Adipocyte (in vitro differentiated cells): ENCODE measurements around the gene KLK6.

Experiments used
- DNase-seq: peaks from one replicate; pipeline ENCODE4 v3.0.0-alpha.2; 2015; ENCODE audit warnings: low read depth
- H3K27me3 ChIP-seq: replicated peaks from 2 replicates; pipeline ENCODE4 v1.7.0; 2013; ENCODE audit warnings: mild to moderate bottlenecking, low read length, moderate library complexity; ENCODE audit not compliant: control insufficient read depth, insufficient read depth
- H3K36me3 ChIP-seq: 2 replicates; pipeline ENCODE4 v1.7.0; 2013; ENCODE audit warnings: low read length, mild to moderate bottlenecking, moderate library complexity; ENCODE audit not compliant: control insufficient read depth, insufficient read depth, severe bottlenecking
- H3K4me1 ChIP-seq: 2 replicates; pipeline ENCODE4 v1.7.0; 2013; ENCODE audit warnings: mild to moderate bottlenecking, low read length, moderate library complexity; ENCODE audit not compliant: control insufficient read depth, insufficient read depth
- H3K4me3 ChIP-seq: 2 replicates; pipeline ENCODE4 v1.7.0; 2013; ENCODE audit warnings: mild to moderate bottlenecking, low read length, moderate library complexity
- H3K9ac ChIP-seq: 2 replicates; pipeline ENCODE4 v1.7.0; 2013; ENCODE audit warnings: mild to moderate bottlenecking, low read length, moderate library complexity
- H3K9me3 ChIP-seq: 2 replicates; pipeline ENCODE4 v1.7.0; 2013; ENCODE audit warnings: mild to moderate bottlenecking, low read length, moderate library complexity; ENCODE audit not compliant: control insufficient read depth

Gene KLK6

DNA sequence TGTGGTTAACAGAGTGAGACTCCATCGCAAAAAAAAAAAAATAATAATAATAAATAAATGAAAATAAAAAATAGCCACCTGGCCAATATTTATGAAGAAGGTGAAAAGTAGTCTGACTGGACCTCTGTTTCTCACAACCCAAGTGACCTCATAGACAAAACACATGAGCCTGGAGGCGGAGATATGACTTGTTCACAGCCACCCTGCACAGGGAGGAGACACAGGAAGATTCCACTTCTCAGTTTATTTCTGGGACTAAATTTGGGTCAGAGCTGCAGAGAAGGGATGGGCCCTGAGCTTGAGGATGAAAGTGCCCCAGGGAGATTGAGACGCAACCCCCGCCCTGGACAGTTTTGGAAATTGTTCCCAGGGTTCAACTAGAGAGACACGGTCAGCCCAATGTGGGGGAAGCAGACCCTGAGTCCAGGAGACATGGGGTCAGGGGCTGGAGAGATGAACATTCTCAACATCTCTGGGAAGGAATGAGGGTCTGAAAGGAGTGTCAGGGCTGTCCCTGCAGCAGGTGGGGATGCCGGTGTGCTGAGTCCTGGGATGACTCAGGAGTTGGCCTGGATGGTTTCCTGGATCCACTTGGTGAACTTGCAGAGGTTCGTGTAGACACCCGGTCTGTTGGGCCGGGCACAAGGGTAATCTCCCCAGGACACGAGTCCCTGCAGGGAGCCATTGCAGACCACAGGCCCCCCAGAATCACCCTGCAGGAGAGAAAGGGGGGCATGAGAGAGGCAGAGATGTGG is 26.1 kb downstream of the KLK6 start:
- H3K9ac ChIP-seq, result no peak overlapping the region
- H3K36me3 ChIP-seq, result no peaks in the 10 kb centered on the region
- peaks cover 6% of the 10 kb centered on the region for H3K9me3 ChIP-seq
- no peaks in the 10 kb centered on the region for H3K4me1 ChIP-seq
- no peak overlapping the region for H3K4me3 ChIP-seq
- no peak for DNase-seq
- peaks cover 20% of the 10 kb centered on the region for H3K27me3 ChIP-seq

DNA sequence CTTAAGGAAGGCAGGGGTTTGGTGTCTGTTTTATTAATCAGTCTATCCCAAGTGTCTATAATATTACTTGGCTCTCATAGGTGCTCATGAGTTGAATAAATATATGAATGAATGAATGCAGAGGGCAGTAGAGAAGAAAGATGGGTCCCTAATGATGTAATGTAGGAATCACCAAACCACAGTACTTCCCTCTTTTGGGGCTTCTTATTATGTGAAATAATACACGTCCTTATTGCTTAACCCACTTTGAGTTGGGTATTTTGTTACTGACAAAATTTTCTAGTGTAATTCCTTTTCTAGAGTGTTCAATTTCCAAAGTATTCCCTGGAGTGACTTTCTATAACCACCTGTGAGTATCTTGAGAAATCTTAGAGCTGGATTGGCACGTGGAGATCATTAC is 29.8 kb downstream of the KLK6 start:
- H3K9me3 ChIP-seq, result peaks cover 6% of the 10 kb centered on the region
- no peak overlapping the region for H3K9ac ChIP-seq
- no peak for DNase-seq
- H3K27me3 ChIP-seq, result peaks cover 12% of the 10 kb centered on the region
- H3K4me3 ChIP-seq, result no peak overlapping the region
- H3K4me1 ChIP-seq, result no peaks in the 10 kb centered on the region
- H3K36me3 ChIP-seq, result no peaks in the 10 kb centered on the region

DNA sequence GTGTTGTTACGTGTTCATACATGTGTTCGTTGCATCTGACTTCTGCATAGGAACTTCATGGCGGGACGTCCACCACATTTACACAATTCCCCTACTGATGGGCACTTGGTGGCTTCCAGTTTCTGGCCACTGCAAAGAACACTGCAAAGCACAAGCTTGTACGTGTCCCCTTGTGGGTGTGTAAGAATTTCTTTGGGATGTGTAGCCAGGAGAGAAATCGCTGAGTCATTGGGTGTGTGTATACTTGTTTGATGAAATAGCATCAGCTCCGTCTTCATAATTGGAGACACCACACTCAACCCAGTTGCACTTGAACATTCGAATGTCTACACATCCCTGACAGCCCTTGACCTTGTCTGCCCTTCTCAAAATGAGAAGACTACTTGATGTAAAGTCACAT is 35.8 kb downstream of the KLK6 start:
- Histone ChIP-seq H3K4me3 (no peak overlapping the region), H3K4me1 (peaks cover 3% of the 10 kb centered on the region), H3K9me3 (no peaks in the 10 kb centered on the region), H3K9ac (no peak overlapping the region), H3K27me3 (peaks cover 11% of the 10 kb centered on the region), H3K36me3 (no peaks in the 10 kb centered on the region)
- DNase-seq, result peak; percentile 28

DNA sequence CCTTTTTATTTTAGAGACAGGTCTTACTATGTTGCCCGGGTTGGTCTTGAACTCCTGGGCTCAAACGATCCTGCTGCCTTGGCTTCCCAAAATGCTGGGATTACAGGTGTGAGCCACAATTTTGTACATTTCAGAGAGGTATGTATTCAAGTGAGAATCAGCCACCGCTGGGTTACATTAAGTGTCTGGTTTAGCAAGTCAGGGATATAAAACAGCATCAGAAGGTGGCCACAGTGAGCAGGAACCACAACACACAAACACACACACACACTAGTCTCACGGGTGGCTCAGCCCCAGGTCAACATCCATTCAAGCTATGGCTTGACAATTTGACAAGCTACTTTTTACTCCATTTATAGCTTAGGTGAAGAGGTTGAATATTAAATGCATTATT is 36.7 kb downstream of the KLK6 start:
- H3K9me3 ChIP-seq, result no peaks in the 10 kb centered on the region
- H3K9ac ChIP-seq, result no peak overlapping the region
- H3K27me3 ChIP-seq, result peaks cover 15% of the 10 kb centered on the region

DNA sequence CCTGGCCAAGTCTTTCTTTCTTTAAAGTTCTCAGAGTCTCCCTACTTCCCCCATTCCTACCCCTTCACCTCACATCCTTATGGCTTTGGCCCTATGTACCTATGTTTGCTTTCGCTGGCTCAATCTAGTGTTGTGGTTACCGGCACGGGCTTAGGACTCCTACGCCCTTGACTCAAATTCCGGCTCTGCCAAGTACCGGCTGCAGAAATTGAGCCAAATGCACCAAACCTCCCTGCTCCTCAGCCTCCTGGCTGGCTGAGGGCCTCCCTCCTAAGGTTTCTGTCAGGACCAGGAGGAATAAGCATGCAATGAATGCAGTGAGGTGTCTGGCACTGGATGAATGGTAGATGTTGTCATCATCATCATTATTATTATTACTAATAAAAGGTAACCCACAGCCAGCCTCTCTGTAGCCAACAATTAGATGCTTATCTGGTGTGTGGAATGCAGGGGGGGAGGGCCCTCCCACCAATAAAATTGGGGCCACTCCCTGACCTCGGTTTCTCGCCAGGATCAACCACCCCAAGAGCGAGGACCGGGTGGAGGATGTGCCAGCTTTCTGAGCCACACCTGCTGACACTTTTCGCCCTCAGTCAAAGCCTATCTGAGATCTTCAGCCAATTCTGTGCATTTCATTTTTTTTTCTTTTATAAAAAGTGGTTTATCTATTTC is 37.2 kb downstream of the KLK6 start:
- Histone ChIP-seq H3K9ac (no peak overlapping the region), H3K4me3 (no peak overlapping the region), H3K4me1 (peaks cover 3% of the 10 kb centered on the region), H3K36me3 (no peaks in the 10 kb centered on the region), H3K9me3 (no peaks in the 10 kb centered on the region), H3K27me3 (peaks cover 15% of the 10 kb centered on the region)
- DNase-seq, result no peak

More for the DNA sequence above, 36.7 kb downstream of the KLK6 start:
- Histone ChIP-seq H3K36me3 (no peaks in the 10 kb centered on the region), H3K4me3 (no peak overlapping the region), H3K4me1 (peaks cover 3% of the 10 kb centered on the region)
- no peak for DNase-seq

DNA sequence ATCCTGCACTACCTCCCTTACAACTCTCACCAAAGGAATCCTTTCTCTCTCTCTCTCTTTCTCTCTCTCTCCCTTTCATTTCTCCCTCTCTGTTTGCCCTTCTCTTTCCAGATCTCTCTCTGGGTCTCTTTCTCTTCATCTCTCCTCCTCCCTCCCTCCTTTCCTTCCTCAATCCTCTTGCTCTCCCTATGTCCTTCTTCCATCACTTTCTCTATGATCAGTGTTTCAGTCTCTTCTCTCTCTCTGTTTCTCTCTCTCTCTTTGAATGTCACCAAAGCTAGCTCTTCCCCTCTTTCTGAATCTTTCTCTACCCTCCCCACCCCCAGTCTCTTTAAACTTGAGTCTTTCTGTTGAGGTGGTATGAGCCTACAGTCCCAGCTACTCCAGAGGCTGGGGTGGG is 38.4 kb downstream of the KLK6 start:
- Histone ChIP-seq H3K4me3 (no peak overlapping the region), H3K4me1 (peaks cover 3% of the 10 kb centered on the region), H3K36me3 (no peaks in the 10 kb centered on the region), H3K9me3 (no peaks in the 10 kb centered on the region), H3K27me3 (peaks cover 15% of the 10 kb centered on the region), H3K9ac (no peak overlapping the region)
- no peak for DNase-seq

DNA sequence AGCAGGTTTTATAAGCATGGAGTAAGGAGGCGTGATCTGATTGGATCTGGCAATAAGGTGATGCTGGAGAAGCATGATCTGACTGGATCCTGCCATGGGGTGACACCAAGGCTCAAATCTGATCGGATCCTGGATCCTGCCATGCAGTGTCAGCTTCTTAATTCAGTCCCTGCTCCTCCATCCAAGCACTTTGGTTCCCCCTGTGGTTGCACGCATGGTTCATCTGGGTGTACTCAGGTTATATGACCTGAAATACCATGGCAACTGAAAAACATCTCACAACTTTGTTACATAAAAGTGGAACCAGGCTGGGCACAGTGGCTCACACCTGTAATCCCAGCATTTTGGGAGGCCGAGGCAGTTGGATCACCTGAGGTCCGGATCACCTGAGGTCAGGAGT is 40.6 kb downstream of the KLK6 start:
- Histone ChIP-seq H3K36me3 (no peaks in the 10 kb centered on the region), H3K27me3 (peaks cover 15% of the 10 kb centered on the region), H3K4me1 (peaks cover 3% of the 10 kb centered on the region), H3K9me3 (no peaks in the 10 kb centered on the region), H3K9ac (no peak overlapping the region), H3K4me3 (no peak overlapping the region)
- DNase-seq, result no peak

DNA sequence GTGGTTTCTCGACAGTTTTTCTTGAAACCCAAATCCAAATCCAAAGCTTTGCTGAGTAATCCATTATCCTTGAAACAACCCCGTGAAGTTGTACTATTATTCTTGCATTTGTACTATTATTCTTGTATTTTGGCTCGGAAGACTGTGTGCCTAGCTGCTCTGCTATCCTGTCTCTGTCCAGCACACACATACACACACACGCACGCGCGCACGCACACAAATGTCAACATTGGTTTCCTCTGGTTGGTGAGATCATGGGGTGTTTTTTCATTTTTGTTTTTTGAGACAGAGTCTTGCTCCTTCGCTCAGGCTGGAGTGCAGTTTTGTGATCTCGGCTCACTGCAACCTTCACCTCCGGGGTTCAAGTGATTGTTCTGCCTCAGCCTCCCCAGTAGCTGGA is 43.2 kb downstream of the KLK6 start:
- Histone ChIP-seq H3K4me1 (no peaks in the 10 kb centered on the region), H3K9ac (no peak overlapping the region), H3K4me3 (no peak overlapping the region), H3K9me3 (no peaks in the 10 kb centered on the region), H3K36me3 (no peaks in the 10 kb centered on the region), H3K27me3 (peaks cover 18% of the 10 kb centered on the region)
- no peak for DNase-seq

DNA sequence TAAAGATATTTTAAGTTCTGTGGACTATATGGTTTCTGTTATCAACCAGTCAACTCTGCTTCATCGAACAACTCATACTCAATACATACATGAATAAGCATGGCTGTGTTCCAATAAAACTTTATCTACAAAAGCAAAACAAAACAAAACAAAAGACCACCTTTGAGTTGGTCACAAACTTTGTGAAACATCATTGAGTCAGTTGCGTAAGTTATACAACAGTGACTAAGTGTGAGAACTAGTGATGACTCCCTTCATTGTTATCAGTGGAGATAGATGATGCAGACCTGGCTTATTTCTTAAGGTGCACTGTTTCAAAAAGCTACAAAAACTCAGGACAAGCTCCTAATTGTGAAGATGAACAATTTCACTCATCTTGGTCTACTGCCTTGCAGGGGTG is 43.7 kb downstream of the KLK6 start:
- Histone ChIP-seq H3K4me1 (no peaks in the 10 kb centered on the region), H3K9ac (no peak overlapping the region), H3K4me3 (no peak overlapping the region), H3K9me3 (no peaks in the 10 kb centered on the region), H3K27me3 (peaks cover 18% of the 10 kb centered on the region), H3K36me3 (no peaks in the 10 kb centered on the region)
- DNase-seq, result no peak

DNA sequence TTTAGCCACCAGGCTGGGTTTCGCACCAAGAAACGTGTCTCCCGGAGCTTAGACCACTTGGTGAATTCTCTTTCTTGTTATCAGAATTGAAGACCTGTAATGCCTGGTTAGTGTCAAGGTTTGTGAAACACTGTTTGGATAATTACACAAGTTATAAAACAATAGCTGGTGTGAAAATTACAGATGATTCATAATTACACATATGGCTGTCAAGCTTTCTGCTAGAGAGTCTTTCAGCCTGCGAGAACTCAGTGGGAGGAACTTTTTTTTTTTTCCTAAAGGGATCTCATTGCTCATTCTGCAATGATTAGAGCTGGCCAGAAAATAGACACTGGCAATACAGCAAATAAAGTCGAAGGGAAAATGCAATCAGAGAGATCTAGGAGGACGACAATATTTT is 44.8 kb downstream of the KLK6 start:
- Histone ChIP-seq H3K27me3 (peaks cover 22% of the 10 kb centered on the region), H3K9me3 (no peaks in the 10 kb centered on the region), H3K9ac (no peak overlapping the region), H3K36me3 (no peaks in the 10 kb centered on the region), H3K4me1 (no peaks in the 10 kb centered on the region), H3K4me3 (no peak overlapping the region)
- no peak for DNase-seq

DNA sequence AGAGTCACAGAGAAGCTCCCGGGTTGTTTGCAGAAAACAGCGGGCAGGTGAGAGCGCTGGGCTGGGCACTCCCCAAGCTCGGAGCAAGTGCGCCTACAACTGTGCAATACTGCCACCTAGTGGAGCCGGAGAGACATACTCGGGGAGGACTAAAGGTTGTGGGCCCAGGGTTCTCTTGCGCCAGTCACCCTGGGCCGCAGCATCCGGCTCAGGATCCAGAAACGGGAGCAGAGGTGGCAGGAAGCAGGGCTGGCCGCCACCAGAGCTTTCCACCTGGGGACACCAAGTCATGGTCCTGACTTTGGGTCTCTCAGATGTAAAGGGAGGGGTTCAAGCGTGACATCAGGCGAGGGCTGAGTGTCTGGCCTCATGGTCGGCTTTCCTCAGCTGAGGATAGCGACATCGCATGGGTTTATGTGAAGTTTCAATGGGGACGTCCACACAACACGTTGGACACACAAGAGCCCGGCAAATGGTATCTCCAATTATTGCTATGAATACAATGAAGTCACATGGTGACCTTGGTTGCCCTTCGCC is 47.0 kb downstream of the KLK6 start:
- no peak overlapping the region for H3K4me3 ChIP-seq
- no peak overlapping the region for H3K9ac ChIP-seq
- peaks cover 27% of the 10 kb centered on the region for H3K27me3 ChIP-seq
- no peaks in the 10 kb centered on the region for H3K4me1 ChIP-seq
- no peaks in the 10 kb centered on the region for H3K9me3 ChIP-seq
- peak; percentile 91 for DNase-seq
- H3K36me3 ChIP-seq, result no peaks in the 10 kb centered on the region
